GM19395 (cell line): ENCODE results near the gene MEAK7.

Experiments used
- ATAC-seq: cut with Tn5 transposase; IDR thresholded peaks from one replicate; pipeline ENCODE4 v1.9.1; 2021; ENCODE audit warnings: mild to moderate bottlenecking, moderate library complexity; ENCODE audit not compliant: unreplicated experiment

MEAK7 gene

DNA sequence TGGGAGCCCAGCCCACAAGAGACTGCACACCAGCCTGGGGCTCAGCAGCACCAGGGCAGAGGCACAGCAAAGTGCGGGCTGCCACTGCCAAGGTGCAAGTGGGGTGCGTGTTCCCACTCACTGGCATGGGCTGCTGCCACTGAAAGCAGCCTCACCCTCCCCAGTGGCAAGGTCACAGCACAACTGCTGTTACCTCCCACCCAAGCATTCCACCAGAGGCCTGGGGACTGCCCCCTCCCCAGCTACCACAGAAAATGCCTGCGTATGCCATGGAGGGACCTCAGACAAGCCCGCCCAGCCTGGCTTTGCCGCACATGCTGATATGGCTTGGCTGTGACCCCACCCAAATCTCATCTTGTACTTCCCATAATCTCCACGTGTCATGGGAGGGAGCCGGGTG is 33.1 kb downstream of the MEAK7 start:
- ATAC-seq, result no peak

DNA sequence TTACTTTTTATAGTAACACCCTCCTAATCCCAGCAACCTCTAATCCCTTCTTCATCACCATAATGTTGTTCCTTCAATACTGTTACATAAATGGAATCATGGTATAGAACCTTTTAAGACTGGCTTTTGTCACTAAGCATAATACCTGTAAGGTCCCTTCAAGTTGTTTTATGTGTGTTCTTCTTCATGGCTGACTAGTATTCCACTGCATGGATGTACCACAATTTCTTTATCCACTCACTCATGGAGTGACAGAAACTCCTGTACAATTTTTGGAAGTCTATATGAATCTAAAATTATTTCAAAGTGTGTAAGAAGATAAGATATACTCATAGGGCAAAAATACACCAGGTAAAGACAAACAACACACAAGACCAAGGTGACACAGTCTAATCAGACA is 36.8 kb downstream of the MEAK7 start:
- ATAC-seq, result no peak

- ATAC-seq, result no peak
These were observed 37.2 kb downstream of the MEAK7 start for GRCh38 chr16:84467256-84467655.

DNA sequence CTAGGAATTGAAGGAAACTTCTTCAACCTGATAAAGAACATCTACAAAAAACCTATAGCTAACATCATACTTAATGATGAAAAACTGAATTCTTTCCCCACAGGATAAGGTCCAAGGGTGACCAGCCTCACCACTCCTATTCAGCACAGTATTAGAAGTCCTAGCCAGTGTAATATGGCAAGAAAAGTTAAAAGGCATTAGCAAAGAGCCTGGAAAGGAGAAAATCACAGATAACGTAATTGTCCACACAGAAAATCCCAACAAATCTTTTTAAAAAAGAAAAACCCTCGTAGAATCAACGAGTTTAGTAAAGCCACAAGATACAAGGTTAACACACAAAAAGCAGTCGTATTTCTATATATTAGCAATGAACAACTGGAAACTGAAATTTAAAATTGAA is 37.8 kb downstream of the MEAK7 start:
- ATAC-seq, result no peak

- no peak for ATAC-seq
These were observed 39.3 kb downstream of the MEAK7 start for GRCh38 chr16:84465154-84465553.

GRCh38 chr16:84464116-84464515 is 40.3 kb downstream of the MEAK7 start:
- ATAC-seq, result no peak

DNA sequence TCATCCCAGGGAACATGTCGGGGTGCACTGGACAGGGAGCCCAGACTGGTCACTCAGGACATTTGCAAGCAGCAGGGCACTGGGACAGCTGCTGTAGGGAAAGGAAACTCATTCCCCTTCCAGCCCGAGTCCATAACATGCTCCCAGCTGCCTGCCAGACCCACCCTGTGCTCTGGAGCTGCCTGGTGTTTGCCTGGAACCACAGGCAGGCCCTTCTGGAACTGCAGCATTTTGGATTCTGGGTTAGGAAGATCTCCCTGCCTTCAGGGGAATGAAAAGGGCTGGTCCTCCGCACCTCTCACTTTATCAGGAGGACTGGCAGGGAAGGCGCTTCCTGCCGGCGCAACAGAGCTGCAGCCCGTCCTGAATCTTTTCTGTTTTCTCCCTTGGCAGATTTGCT is 41.2 kb downstream of the MEAK7 start:
- ATAC-seq, result no peak

DNA sequence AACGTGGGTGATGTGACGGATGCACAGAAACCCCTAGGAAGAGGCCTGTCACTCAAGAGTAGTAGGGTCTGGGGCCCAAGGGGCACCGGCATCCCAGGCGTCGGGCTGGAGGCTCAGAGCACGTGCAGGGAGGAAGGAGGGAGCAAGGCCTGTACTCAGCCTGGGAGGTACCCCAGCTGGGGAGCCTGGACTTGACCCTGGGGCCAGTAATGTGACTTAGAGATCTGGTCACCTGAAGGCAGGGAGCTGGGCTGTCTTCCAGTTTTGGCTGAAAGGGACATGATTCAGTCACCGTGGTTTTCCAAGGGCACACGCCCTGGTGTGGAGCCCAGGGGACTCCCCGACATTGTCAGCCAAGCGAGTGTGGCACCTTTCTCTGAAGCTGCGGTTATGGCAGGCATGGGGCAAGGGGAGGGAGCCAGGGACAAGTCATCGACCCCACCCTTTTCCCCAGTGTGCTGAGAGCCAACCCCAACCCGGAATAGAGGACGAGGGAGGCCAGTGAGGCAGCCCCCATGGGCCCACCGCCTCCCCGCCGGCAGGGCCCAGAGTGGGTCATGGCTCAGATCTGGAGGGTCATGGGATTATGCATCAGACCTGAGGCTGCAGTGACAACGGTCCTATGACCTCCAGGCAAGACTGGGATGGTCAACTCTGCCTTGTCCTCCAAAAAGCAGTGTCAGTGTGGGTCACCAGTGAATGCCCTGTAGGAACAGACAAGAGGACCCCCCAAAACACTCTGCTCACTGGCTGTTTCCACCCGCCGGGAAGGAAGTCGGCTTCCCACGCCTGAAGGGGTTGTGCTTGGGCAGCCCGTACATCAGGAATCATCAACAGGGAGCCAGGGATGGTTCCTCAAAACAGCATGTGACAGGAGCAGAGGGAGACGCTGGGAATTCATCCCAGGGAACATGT is 41.9 kb downstream of the MEAK7 start:
- ATAC-seq, result no peak

DNA sequence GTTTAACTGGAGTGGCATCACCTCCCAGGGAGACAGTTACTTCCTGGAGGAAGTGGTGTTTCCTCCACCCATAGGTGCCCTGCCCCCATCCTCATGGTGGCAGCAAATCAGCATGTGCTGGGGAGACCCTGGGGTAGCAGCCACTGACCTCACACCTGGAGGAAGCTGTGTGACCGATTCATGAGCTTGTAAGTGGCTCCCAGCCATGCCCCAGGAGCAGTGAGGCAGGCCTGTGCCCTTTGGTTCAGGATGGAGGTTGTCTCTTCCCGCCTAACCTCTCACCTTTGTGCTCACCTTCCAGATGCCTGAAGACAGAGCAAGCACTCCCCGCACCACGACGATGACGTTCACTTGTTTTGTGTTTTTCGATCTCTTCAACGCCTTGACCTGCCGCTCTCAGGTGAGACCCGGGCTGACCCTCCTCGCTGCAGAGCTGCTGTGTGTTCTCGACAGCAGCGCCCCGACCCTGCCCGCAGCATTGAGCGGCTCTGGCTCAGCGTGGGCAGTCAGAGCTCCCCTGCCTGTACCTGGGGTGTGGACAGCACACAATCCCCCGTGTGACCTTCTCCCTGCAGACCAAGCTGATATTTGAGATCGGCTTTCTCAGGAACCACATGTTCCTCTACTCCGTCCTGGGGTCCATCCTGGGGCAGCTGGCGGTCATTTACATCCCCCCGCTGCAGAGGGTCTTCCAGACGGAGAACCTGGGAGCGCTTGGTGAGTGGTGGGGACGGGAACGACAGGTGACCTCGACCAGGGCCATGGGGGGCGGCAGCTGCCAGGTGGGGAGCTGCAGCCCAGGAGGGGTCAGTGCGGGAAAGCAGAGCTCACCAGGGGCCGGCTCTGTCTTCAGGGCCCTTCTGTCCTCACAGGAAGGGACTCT is 42.8 kb downstream of the MEAK7 start:
- ATAC-seq, result no peak

- ATAC-seq, result no peak
These were observed 43.4 kb downstream of the MEAK7 start for GRCh38 chr16:84461029-84461412.

GRCh38 chr16:84460406-84461028 is 43.9 kb downstream of the MEAK7 start:
- ATAC-seq, result no peak

GRCh38 chr16:84459941-84460405 is 44.5 kb downstream of the MEAK7 start:
- no peak for ATAC-seq

DNA sequence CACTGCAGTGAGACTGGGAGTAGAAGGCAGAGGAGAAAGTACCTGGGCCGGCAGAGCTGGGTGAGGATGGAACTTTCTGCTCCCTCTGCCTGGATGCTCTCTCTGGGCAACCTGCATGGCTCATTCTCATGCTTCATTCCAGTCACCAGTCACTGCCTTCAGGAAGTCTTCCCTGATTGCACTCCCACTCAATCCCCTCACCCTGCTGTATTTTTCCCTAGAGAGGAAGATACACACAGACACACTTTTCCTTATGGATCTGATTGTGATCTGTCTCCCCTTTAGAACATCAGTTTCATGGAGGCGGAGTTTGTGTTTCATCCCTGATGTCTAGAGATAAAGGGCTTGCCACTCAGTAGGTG is 44.9 kb downstream of the MEAK7 start:
- ATAC-seq, result no peak

- no peak for ATAC-seq
These were observed 45.6 kb downstream of the MEAK7 start for GRCh38 chr16:84458606-84459532.

- ATAC-seq, result no peak
These were observed 49.4 kb downstream of the MEAK7 start for GRCh38 chr16:84455031-84455430.
